HepG2 (cell line): ENCODE measurements around the gene RBMXL2. TPM values are rescaled to one million over a fixed set of nuclear protein-coding genes. Genes with fewer than 3 reads are reported as not detected.

Source experiments
- ATAC-seq: fragments of 200-7000 bp; cut with Tn5 transposase; 3 replicates; pipeline ENCODE4 v1.9.1; 2020; ENCODE audit warnings: mild to moderate bottlenecking, moderate library complexity
- Bru-seq: library from RNA; stranded (reverse); fragments of 400-500 nt; gene quantifications from one replicate; lab custom pipeline; 2021; lab: Mats Ljungman, UMichigan
- BruChase-seq, 2 experiments: library from RNA; stranded (reverse); fragments of 400-500 nt; gene quantifications; one replicate each; lab custom pipeline; 2021; lab: Mats Ljungman, UMichigan
- BruUV-seq: library from RNA; stranded (reverse); fragments of 400-500 nt; replicated peaks from 2 replicates; lab custom pipeline; 2021; lab: Mats Ljungman, UMichigan
- CTCF ChIA-PET: fragments of 300-600 bp; formaldehyde crosslinking; extraction: SDS; loops from one replicate; lab custom pipeline; 2021; ENCODE audit warnings: low total read pairs, inconsistent platforms, low intra/inter-chr PET ratio; lab: Yijun Ruan, JAX
- POLR2A ChIA-PET: fragments of 350-600 bp; sonication (Branson Sonifier 250); formaldehyde crosslinking; loops from one replicate; lab custom pipeline; 2020; ENCODE audit warnings: antibody characterized with exemption, inconsistent platforms; lab: Yijun Ruan, JAX
- DNase-seq: peaks from one replicate; pipeline ENCODE4 v3.0.0-alpha.2; 2015; ENCODE audit warnings: low spot score
- FAIRE-seq: peaks from 3 replicates; lab custom pipeline; 2011; peaks lifted over from hg19 to GRCh38; lab: Jason Lieb, UNC
- H2AFZ ChIP-seq: one replicate; pipeline ENCODE4 v1.6.1; 2011; ENCODE audit warnings: low read length, inconsistent platforms
- H3K27ac ChIP-seq: fragments of 300-600 bp; 3 replicates; pipeline ENCODE4 v1.8.0; 2011; ENCODE audit warnings: mixed run types, mild to moderate bottlenecking, mixed read lengths, low read length, inconsistent platforms; ENCODE audit not compliant: insufficient read depth; ENCODE audit errors: extremely low read length
- H3K27me3 ChIP-seq, 2 experiments: fragments of 200-600 bp in 1 of 2; 2 replicates in 1 of 2; 3 replicates in 1 of 2; pipeline versions ENCODE4 v1.6.0 to v1.8.0; 2011; ENCODE audit warnings: low read length in 2 of 2, mild to moderate bottlenecking in 2 of 2, moderate library complexity in 2 of 2, inconsistent platforms in 1 of 2; ENCODE audit not compliant: insufficient read depth in 2 of 2, control insufficient read depth in 1 of 2
- H3K36me3 ChIP-seq, 2 experiments: fragments of 200-600 bp in 1 of 2; replicated peaks in 1 of 2; 2 replicates in 1 of 2; 3 replicates in 1 of 2; pipeline versions ENCODE4 v1.5.1 to v1.8.0; 2011; ENCODE audit warnings: low read length in 2 of 2, inconsistent platforms in 1 of 2; ENCODE audit not compliant: insufficient read depth in 2 of 2, control insufficient read depth in 1 of 2
- H3K4me1 ChIP-seq: 2 replicates; pipeline ENCODE4 v1.5.1; 2012; ENCODE audit warnings: low read length, inconsistent platforms; ENCODE audit not compliant: insufficient read depth
- H3K4me2 ChIP-seq: 2 replicates; pipeline ENCODE4 v1.6.0; 2011; ENCODE audit warnings: low read depth, low read length, inconsistent platforms
- H3K4me3 ChIP-seq, 3 experiments: fragments of 200-600 bp in 1 of 3; sonication (generic), shearing (Covaris generic) in 1 of 3; replicated peaks in 1 of 3; 2 replicates each; pipeline ENCODE4 v1.5.1; 2011 to 2016; ENCODE audit warnings: low read length in 3 of 3, inconsistent platforms in 2 of 3, low read depth in 2 of 3, mild to moderate bottlenecking in 2 of 3, control low read depth in 1 of 3, mixed read lengths in 1 of 3; ENCODE audit not compliant: insufficient read depth in 1 of 3
- H3K79me2 ChIP-seq: one replicate; pipeline ENCODE4 v1.6.1; 2011; ENCODE audit warnings: low read length, inconsistent platforms; ENCODE audit not compliant: insufficient read depth
- H3K9ac ChIP-seq: 2 replicates; pipeline ENCODE4 v1.6.0; 2011; ENCODE audit warnings: mild to moderate bottlenecking, low read depth, low read length, inconsistent platforms; ENCODE audit not compliant: insufficient read depth
- H3K9me3 ChIP-seq: 2 replicates; pipeline ENCODE4 v1.5.1; 2012; ENCODE audit warnings: mild to moderate bottlenecking, low read length
- H4K20me1 ChIP-seq: 2 replicates; pipeline ENCODE4 v1.6.0; 2011; ENCODE audit warnings: inconsistent platforms, mild to moderate bottlenecking, low read length, moderate library complexity; ENCODE audit not compliant: insufficient read depth
- KAT2B ChIP-seq: fragments of 150-350 bp; IDR thresholded peaks from 2 replicates; pipeline ENCODE4 v1.6.1; 2014; ENCODE audit warnings: low read depth, low read length, borderline replicate concordance
- RORA ChIP-seq: sonication (generic); formaldehyde crosslinking; IDR thresholded peaks from 2 replicates; pipeline ENCODE4 v1.5.0; 2020; ENCODE audit warnings: mild to moderate bottlenecking, missing genetic modification reagents, moderate library complexity
- TRAFD1 ChIP-seq: sonication (generic); formaldehyde crosslinking; IDR thresholded peaks from 2 replicates; pipeline ENCODE4 v1.5.1; 2020; ENCODE audit warnings: missing genetic modification reagents, mild to moderate bottlenecking, borderline replicate concordance
- ZNF768 ChIP-seq: sonication (generic); formaldehyde crosslinking; IDR thresholded peaks from 2 replicates; pipeline ENCODE4 v1.4.0; 2020; ENCODE audit warnings: missing genetic modification reagents
- WGBS: methylation state at CpG from one replicate; pipeline ENCODE4 v1.1.6; 2017; ENCODE audit warnings: low lambda C conversion rate; 5-methylcytosine and 5-hydroxymethylcytosine counted together
- in situ Hi-C: cut with HindIII; loops from 2 replicates; pipeline ENCODE4 v1.10.0; 2017; ENCODE audit warnings: low pct_unique_long_range_greater_than_20kb; ENCODE audit not compliant: extremely low pct_ligation_motif_present
- intact Hi-C: fragments of 100-400 bp; cut with micrococcal nuclease; formaldehyde crosslinking; loops from one replicate; pipeline ENCODE4 v1.10.0; 2022; ENCODE audit not compliant: unreplicated experiment
- long read RNA-seq, 2 experiments: library from RNA in 1 of 2; library from polyadenylated mRNA in 1 of 2; stranded (forward) in 1 of 2; unstranded in 1 of 2; transcript quantifications; one replicate each; pipeline ENCODE4 v2.0.0, GENCODE V29; 2019 to 2022
- polyA minus RNA-seq, 3 experiments: library from RNA; depleted of rRNA, polyadenylated mRNA; stranded (reverse); fragments of >200 nt; gene quantifications; 2 replicates each; pipeline ENCODE4 v1.2.3, GENCODE V29; 2011; ENCODE audit warnings: low replicate concordance in 1 of 3
- polyA plus RNA-seq, 8 experiments: library from polyadenylated mRNA; depleted of rRNA in 3 of 8; stranded (reverse) in 7 of 8; unstranded in 1 of 8; fragments of >200 nt; fragmentation: Illumina TruSeq in 4 of 8; extraction: Trizol in 4 of 8; gene quantifications; 2 replicates each; pipeline versions ENCODE4 v1.2.1 to v1.2.3, GENCODE V29; 2011 to 2016; ENCODE audit warnings: low read depth in 4 of 8, missing spikeins in 1 of 8, mixed read lengths in 1 of 8; ENCODE audit not compliant: insufficient read depth in 1 of 8
- total RNA-seq, 5 experiments: library from RNA; depleted of rRNA; stranded (reverse); fragments of >200 nt; fragmentation: Illumina TruSeq; extraction: Trizol; gene quantifications; 2 replicates each; pipeline ENCODE4 v1.2.3, GENCODE V29; 2016; ENCODE audit warnings: low read depth in 1 of 5
- TF ChIP-seq, protein P1 (sequence below): IDR thresholded peaks from 2 replicates; pipeline ENCODE4 v1.6.1; 2016; ENCODE audit warnings: mild to moderate bottlenecking, missing biosample characterization, missing genetic modification reagents

Gene RBMXL2
- not detected in 2 replicates for total RNA-seq (2016; rRNA removed; fragmentation: Illumina TruSeq; extraction: Trizol)
- not detected in 2 replicates for total RNA-seq (2016; cell fraction: cytosol; rRNA removed; fragmentation: Illumina TruSeq; extraction: Trizol; ENCODE audit: low read depth)
- not detected in 2 replicates for total RNA-seq (2016; cell fraction: insoluble cytoplasmic fraction; rRNA removed; fragmentation: Illumina TruSeq; extraction: Trizol)
- total RNA-seq (2016; cell fraction: membrane; rRNA removed; fragmentation: Illumina TruSeq; extraction: Trizol), result not detected in 2 replicates
- total RNA-seq (2016; cell fraction: nucleus; rRNA removed; fragmentation: Illumina TruSeq; extraction: Trizol), result not detected in 2 replicates
- not detected in 2 replicates for polyA plus RNA-seq (2011; rRNA removed)
- not detected in 2 replicates for polyA plus RNA-seq (2011; cell fraction: cytosol; rRNA removed)
- polyA plus RNA-seq (2011; cell fraction: nucleus; rRNA removed), result not detected in 2 replicates
- not detected in 2 replicates for polyA plus RNA-seq (2012)
- not detected in 2 replicates for polyA plus RNA-seq (2016; cell fraction: cytosol; fragmentation: Illumina TruSeq; extraction: Trizol; ENCODE audit: low read depth)
- not detected in 2 replicates for polyA plus RNA-seq (2016; cell fraction: insoluble cytoplasmic fraction; fragmentation: Illumina TruSeq; extraction: Trizol; ENCODE audit: low read depth)
- polyA plus RNA-seq (2016; cell fraction: membrane; fragmentation: Illumina TruSeq; extraction: Trizol; ENCODE audit: low read depth), result not detected in 2 replicates
- not detected in 2 replicates for polyA plus RNA-seq (2016; cell fraction: nucleus; fragmentation: Illumina TruSeq; extraction: Trizol; ENCODE audit: insufficient read depth, low read depth)
- not detected in 2 replicates for polyA minus RNA-seq (2011; rRNA and poly(A)+ RNA removed; ENCODE audit: low replicate concordance)
- not detected in 2 replicates for polyA minus RNA-seq (2011; cell fraction: cytosol; rRNA and poly(A)+ RNA removed)
- polyA minus RNA-seq (2011; cell fraction: nucleus; rRNA and poly(A)+ RNA removed), result not detected in 2 replicates
- not detected for Bru-seq, nascent RNA
- not detected for BruChase-seq, experiment 1, labeled RNA remaining after a 6-hour chase
- BruChase-seq, experiment 2, labeled RNA remaining after a 2-hour chase, result not detected
- long read RNA-seq, experiment 1, result 0 reads
- long read RNA-seq, experiment 2, result 0 reads

DNA sequence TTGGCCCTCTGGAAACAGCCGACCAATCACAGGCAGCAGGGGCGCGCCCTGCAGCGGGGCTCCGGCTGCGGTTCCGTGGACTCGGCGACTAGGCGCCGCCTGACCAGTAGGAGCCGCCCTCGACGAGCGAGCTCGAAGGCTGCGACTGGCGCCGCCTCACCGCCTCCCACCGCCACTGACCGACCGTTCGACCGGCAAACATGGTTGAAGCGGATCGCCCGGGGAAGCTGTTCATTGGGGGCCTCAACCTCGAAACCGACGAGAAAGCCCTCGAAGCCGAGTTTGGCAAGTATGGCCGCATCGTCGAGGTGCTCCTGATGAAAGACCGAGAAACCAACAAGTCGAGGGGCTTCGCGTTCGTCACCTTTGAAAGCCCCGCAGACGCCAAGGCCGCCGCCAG lies at the start of gene RBMXL2:
Gene RBMXL2 (plus strand): TSS at position 78 of the 400 bp plus-strand sequence. CDS start 123 bp downstream, at position 201.
- no TSS peak for BruUV-seq
- H3K4me1 ChIP-seq, result no peaks in the 10 kb centered on the region
- POLR2A ChIA-PET, result no interaction called here
- intact Hi-C loops, result no loop called here
- TF ChIP-seq TRAFD1 (CRISPR knock-in tag), result no peak
- no peak for TF ChIP-seq KAT2B
- TF ChIP-seq RORA (CRISPR knock-in tag), result no peak
- TF ChIP-seq, protein P1, sequence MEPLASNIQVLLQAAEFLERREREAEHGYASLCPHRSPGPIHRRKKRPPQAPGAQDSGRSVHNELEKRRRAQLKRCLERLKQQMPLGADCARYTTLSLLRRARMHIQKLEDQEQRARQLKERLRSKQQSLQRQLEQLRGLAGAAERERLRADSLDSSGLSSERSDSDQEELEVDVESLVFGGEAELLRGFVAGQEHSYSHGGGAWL, result no peak
- no peak for TF ChIP-seq ZNF768
- TF ChIP-seq, all 625 proteins: peak for 0
- no peak for ATAC-seq
- H2AFZ ChIP-seq, result no peak within 1 kb of the TSS
- no peak for FAIRE-seq
- no peaks in the 10 kb centered on the region for H3K27me3 ChIP-seq
- no peaks in the 10 kb centered on the region for H3K9me3 ChIP-seq
- WGBS, result 87% methylated on average over 36 of the region's 45 CpGs
- no peaks in the 10 kb centered on the region for H3K79me2 ChIP-seq
- no peak within 1 kb of the TSS for H3K4me2 ChIP-seq
- H3K4me3 ChIP-seq, result no peak within 1 kb of the TSS
- CTCF ChIA-PET, result no interaction called here
- in situ Hi-C loops, result no loop called here
- H3K27ac ChIP-seq, result no peak within 1 kb of the TSS
- H3K9ac ChIP-seq, result no peak within 1 kb of the TSS
- no peaks in the 10 kb centered on the region for H4K20me1 ChIP-seq
- no peak for DNase-seq
- no peaks in the 10 kb centered on the region for H3K36me3 ChIP-seq
